HG02938 (cell line): Measurements from ENCODE around the gene C1RL.

Source experiments
- ATAC-seq: cut with Tn5 transposase; IDR thresholded peaks from one replicate; pipeline ENCODE4 v1.9.1; 2021; ENCODE audit warnings: mild to moderate bottlenecking, moderate library complexity; ENCODE audit not compliant: unreplicated experiment

The C1RL gene

DNA sequence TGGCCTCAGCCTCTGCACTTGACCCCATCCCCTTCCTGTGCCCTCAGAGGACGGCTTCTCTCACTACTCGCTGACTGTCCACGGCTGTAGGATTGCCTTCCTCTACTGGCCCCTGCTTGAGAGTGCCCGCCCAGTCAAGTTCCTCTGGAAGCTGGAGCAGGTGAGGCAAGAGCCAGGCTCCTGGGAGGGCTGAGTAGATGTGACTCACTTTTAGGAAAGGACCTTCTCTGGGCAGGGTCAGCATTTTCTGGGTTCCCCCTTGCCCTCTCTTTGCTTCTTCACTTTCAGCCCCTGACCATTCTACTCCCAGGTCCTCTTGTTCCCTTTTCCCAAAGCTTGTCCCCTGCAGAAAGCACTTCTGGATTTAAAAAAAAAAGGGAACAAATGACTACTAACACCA is 28.9 kb upstream of the C1RL start:
- no peak for ATAC-seq

DNA sequence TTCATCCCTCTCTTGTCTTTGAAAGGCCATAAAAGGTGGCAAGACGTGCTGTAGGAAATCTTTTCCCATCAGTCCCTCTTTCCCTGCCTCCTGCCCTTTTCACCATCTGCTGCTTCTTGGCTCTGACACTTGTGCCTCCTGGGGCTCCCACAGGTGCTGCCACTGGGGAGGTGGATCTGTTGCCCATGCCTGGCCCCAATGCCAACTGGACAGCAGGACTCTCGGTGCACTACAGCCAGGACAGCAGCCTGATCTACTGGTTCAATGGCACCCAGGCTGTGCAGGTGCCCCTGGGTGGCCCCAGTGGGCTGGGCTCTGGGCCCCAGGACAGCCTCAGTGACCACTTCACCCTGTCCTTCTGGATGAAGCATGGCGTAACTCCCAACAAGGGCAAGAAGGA is 27.7 kb upstream of the C1RL start:
- no peak for ATAC-seq

DNA sequence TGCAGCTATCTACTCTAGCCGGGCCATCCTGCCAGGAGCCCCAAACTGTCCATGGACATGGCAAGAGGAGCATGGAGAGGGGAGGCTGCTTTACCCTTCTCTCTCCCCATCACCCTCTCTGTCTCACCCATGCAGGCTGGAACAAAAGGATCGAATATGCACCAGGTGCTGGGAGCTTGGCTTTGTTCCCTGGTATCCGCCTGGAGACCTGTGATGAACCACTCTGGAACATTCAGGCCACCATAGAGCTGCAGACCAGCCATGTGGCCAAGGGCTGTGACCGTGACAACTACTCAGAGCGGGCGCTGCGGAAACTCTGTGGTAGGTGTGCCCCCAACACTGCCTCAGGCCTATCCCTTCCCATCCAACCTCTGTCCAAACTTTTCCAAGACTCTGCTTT is 27.1 kb upstream of the C1RL start:
- ATAC-seq = no peak

DNA sequence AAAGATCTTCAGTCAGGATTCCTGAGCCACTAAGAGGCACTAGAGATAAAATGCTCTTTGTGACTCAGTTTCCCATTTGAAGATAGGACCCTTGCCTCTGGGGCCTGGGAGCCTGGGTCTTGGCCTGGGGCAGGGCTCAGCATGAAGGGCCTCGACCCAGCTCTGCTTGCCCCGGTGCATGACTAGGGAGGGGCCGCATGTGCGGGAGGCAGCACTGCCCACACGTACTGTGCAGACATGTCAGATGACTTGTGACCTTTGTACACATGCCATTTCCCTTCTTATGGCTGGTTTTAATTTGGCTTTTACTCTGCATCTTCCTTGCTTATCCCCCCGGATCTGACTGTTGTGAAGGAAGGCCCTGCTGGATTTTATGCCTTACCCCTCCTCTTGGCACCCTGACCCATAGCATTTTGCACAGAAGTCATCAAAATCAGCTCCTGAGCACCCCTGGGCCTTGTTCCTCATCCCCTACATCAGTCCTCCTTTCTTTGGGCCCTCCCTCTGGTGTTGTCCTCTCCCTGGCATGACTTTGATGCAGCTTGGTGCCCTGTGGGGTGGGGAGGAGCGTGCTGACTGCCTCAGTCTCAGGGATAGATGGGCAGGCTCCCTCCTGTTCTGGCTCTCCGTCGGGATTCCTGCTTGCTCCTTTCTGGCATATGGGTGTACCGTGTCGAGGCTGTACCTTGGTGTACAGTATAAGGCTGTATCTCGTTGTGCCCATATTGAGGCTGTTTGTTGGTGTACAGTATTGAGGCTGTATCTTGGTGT is 25.6 kb upstream of the C1RL start:
- no peak for ATAC-seq

DNA sequence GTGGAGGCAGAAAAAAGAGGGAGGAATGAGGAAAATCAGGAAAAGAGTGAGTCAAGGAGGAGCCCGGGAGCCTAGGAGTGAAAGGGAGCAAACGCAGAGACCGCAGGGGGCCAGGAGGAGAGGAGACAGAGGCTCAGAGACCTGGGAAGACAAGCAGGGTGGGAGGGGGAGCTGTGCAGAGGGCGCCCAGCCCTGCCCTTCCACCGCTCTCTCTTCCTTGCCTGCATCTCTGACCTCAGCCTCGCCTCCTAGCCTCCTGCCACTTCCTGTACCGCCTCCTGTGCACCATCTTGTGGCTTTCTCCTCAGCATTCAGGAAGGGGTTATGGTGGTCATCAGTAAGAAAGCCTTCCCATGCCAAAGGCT is 22.5 kb upstream of the C1RL start:
- no peak for ATAC-seq

DNA sequence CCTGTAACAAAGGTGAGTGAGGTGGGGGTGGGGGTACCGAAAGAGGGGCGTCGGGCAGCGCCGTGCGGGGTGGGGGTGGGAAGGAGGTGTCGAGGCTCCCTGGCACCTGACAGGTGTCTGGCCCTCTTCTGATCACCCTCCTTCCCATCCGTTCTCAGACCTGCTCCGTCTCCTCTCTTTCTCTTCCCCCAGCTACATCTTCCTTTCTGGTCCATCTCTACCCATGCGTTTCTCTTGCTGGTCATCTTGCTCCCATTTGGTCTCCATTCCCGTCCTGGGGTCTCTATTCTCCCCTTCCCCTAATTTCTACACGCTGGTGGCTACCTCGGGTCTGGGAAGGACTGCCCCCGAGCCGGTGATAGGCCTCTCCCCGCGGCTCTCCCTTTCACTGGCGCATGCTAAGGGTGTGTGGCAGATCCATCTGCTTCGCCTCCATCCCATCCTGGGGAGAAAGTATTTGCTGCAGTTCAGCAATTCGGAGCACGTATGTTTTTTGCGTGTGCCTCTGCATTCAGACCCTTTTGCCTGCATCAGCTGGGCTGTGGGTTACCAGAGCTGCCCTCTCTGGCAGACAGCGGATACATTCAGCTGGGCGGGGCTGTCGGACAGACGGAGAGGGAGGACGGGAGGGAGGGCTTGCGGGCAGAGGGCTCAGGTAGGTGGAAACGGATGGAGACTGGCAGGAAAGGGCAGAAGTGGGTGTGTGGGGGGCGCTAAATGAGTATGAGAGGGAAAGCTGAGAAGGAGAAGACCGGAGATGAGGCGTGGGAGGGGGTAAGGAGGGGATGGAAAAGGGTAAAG is 21.9 kb upstream of the C1RL start:
- ATAC-seq = no peak

DNA sequence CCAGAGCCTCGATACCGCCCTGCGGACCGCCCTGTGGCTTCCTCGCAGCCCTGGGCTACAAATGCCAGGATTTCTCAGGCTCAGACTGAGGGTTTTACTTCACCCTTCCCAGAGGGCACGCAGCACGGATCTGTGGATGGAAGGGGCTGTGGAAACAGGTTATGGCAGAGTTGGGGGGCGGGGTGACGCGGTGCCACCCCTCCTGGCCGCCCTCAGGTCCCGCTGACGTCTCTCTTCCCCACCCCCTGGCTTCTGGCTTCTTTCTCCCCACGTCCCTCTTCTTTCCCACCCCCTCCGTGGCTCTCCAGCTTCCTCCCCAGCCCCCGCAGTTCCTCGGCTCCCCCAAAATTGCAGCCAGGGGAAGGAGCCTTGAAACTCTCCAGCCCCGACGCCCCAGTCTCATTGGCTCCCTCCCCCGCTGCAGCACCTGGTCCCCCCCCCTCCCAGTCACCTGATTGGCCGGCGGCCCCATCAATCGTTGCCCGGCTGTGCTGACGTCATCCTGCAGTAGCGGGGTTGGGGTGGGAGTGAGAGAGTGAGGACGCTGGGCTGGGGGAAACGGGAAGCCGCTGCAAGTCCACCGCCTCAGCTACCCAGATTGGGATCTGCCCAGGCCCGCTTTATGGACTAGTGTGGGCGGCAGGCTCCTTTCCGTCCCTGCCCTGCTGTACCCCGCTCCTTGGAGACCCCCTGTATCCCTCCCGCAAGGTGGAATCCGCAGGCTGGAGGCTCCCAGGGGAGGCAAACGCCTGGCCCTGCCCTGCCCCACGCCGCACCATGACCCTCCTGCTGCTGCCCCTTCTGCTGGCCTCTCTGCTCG is 21.1 kb upstream of the C1RL start, which contains the start of gene CLSTN3:
TSS of gene CLSTN3 (plus strand) at position 500 of the 820 bp plus-strand sequence. CDS start at position 778, 278 bp downstream.
- ATAC-seq = peak; percentile 67

DNA sequence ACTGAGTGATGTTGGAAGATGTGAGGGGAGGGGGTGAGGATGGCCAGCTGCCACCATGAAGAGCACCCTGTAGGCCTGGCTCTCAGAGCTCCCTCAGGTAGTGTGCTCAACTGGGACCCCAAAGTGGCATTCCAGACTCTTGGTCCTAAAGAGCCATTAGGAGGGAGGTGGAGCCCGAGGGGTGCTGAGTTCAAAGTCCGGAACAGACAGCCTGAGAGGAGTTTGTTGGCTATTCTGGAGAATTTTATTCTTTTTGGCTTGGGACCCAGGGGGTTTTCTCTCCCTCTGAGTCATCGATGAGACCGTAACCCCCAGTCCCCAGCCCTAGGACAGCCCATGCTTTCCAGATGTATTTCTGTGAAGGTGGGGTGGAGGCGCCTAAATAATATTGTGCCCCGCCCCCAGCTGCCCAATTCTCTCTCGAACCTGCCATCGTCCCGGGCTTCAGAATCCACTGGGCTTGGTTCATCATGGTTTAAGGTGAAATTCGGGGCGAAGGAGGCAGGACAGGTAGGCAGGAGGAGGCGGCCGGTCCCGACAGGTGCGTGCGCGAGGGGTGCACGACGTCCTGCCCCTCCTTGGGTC is 20.4 kb upstream of the C1RL start:
- ATAC-seq = no peak

DNA sequence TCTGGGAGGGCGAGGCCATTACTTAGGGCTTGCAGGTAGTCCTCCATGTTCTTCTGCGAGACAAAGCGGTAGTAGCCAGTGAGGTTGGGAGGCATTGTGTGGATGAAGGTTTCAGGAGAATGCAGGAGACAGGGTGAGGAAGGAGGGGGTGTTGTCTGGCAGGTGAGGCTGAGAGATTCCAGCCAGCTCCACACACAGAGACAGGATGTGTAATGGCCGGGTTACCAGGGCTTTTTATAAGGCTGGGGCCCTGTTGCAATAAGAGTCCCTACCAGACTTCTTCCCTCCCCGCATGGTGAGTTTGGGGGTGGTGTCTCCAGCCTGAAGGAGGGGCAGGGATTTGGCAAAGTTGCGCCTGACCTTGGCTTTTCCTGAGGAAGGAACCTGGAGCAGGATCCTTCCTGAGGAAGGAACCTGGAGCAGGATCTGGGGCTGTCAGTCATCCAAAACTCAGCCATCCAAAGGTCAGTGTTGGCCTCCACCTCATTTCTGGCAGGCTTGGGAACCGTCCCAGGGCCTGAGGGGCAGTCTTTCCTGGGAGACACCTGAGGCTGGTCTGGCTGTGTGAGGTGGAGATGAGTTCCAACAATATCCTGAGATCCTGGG is 19.8 kb upstream of the C1RL start, which contains the start of gene RBP5:
TSS of gene RBP5 (minus strand) at position 209 of the 606 bp plus-strand sequence. CDS start at position 95, 114 bp downstream.
- ATAC-seq = no peak

DNA sequence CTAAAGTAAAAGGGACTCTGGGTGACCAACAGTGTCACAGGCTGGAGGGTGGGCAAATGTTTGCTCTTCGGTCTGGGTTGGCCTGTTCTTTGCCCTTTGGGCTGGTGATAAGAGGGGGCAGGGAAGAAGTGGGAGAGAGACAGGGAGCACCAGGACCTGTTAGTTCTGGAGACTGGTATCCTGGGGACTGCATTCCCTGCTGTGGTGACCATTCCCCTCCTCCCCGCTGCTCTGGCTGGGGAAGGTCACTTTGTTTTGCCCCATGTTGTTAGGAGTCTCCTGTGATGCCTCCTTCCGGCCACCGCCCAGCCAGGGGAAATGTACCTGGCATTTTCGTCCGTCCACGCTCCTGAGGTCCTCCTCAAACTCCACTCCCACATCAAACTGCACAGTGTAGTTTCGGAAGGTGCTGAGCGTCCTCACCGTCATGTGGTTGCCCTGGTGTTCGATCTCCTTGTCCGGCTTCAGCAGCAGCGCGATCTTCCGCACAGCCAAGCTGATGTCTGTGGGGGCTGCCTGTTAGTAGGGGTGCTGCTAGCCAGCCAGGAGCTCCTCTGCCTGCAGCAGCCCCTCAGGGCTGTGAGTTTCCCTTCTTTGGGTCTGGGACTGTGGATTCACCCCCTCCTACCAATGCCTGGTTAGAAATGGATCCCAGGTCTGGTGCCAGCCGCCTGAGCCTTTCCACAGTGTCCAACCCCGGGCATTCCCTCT is 19.1 kb upstream of the C1RL start:
- ATAC-seq = no peak

DNA sequence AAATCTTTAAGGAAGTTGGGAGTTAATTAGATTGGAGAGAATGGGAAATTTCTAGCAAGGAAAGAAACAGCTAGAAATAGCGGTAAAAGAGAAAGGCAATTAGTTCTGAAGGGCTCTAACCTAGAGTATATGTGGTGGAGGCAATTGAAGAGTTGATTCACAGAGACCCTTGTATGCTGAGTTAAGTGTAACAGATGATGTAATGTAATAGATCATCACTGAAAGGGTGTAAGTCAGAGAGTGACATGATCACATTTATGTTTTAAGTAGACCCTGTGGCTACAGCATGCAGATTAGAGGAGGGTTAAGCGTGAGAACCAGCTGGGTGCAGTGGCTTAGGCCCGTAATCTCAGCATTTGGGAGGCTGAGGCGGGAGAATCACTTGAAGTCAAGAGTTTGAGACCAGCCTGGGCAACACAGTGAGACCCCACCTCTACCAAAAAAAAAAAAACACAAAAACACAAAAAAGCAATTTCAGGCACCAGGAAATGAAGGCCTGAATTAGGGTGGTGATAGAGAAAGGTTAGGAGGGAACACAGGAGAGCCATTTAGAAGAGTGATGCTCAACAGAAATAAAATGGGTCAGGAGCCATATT is 16.7 kb upstream of the C1RL start:
- ATAC-seq = no peak

DNA sequence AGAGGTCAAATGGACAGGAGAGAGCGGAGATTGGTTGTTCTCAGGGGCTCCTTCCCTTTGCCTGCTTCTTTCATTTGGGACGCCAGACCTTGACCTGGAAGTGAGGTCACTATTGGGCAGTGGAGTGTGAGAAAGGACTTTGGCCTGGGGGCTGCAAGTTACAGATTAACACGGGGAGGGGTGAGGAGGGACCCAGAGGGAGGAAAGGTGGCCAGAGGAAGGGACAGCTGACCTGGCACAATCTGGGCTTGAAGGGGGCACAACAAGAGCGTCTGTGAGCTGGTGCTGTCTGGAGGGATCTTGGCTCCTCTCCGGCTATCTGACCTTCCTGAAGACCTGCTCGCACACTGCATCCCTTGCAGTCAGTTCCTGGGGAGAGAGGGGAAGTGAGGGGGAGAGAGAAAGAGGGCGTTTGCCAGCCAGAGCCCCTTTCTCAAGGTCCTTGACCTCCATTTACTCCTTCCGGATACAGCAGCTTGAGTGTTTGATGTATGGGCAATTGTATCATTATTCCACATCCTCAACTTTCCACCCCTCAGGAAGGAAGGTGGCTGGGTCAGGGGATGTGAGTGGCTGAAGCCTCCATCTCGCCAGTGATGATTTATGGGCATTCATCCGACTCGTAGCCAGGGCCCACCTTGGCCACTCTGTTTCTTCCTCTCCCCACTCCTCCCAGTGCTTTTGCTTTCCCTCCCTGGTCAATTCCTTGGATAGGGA is 14.9 kb upstream of the C1RL start:
- no peak for ATAC-seq

DNA sequence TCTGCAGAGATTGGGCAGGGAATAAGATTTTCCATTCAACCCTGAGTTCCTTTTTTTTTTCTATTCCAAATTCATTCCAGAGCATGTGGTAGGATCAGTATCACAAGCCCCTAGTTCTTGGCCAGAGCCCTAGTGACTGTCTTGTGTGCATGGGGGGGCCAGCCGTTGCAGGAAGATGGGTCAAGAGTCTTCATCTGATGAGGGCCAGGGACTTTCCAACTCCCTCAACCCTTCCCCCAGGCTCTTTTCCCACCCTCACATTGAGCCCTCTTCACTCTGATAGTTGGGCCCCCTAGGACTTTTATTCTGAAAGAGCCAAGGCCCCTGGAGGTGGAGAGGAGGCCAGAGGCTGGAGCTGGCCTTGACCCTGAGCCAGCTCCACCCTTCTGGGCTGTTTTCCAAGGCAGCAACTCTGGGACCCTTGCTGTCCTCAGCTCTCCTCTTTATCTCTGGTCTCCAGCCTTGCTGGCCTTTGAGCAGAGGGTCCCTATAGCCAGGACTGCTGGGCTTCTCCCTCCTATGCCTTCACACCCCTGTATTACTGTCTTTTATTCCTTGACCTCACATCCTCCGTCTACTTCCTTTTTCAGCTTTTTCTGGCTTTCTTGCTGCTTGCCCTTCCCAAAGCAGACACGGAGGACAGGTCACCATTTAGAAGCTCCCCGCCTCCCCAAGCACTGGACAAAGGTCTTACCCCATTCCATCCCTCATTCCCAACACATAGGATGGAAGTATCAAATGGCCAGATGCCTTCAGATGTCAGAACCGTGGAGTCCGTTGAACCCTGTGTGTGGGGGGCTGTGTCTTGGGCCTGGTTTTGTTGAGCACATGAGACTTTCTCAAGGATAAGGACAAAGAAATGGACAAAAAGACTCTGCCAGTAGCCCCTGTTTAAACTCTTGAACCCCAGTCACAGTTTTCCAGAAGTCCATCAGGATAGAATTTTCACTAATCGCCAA is 14.1 kb upstream of the C1RL start:
- no peak for ATAC-seq

DNA sequence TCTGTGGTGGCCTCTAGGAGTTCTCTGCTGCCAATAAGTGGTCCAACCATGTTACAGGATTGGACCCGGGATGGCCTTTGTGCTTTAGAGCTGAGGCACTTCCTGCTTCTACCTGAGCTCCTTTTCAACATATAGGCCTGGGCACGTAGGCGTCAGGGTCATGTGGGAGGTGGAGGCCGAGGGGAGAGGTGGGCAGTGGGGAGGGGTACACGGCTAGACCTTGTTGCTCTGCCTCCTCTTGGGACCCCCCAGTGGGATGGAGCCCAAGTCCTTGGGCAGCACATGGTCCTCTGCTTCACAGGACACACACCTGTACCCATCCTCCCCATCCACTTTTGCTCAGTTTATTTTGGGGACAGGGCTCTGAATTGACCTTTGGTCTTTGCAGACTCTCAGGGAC is 12.3 kb upstream of the C1RL start:
- no peak for ATAC-seq

DNA sequence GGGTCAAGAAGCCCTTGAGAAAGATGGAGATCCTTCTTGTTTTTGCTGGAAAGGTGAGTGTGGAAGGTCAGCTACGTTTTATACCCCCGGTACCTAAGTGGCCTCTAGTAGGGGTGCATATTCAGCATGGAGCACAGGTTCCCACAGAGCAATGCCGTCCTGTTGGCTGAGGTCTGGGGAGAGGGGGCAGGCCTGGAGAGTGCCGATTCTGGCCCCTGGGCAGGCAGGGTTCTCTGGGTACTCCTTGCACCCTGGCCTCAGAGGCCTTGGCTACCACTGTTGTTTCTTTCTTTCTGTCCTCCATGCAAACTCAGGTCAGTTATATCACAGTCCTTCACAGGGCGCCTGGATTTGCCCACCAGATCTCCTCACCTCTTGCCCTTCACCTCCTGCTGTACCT is 11.2 kb upstream of the C1RL start:
- no peak for ATAC-seq

DNA sequence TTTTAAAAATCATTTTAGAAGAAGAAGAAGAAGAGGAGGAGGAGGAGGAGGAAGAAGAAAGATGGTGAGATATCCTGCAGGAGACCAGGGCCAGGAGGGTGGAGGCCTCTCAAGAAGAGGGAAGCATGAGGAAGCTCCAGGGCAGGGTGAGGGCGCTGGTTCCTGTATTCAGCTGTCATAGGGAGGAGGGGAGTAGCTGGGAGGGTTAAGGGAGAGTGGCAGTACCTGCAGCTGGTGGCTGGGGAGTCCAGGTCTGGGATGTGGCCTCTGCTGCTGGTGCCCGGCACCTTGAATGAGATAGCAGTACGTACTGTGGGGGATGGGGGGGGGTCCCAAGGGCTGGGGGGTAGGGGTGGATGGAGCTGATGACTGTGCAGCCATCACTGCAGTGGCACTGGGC is 9.9 kb upstream of the C1RL start:
- no peak for ATAC-seq

DNA sequence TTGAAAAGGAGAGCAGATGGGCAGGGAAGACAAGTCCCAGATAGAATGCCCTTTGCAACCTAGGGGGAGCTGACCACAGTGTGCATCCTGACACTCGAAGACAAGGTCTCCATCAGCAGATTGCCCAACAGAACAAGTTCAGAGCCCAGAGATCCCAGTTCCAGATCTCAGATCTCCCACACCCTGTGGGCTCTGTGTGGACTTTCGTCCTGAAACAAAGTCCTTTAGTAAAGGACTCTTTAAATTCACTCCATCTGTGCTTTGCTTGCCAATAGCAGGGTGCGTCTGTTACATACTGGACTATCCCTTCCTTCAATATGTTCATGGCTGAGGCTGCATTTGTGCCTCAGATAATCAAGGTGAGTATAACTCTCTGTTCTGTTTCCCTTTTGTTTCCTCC is 8.7 kb upstream of the C1RL start:
- no peak for ATAC-seq

DNA sequence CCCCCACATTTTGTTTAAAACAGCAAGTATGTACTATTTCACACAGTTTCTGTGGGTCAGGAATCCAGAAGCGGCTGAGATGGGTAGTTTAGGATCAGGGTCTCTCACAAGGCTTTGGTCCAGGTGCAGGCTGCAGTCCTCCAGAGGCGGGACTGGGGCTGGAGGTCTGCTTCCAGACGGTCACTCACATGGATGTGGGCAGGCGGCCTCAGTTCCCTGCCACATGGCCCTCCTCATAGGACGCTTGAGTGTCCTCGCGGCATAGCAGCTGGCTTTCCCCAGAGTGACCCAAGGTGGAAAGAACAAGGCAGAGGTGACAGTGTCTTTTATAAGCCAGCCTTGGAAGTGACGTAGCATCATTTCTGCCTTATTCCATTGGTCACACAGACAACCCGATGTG is 7.9 kb upstream of the C1RL start:
- ATAC-seq = no peak
